GM18870 (cell line): ENCODE results near the gene NPTX1.

Experiments
- ATAC-seq: cut with Tn5 transposase; IDR thresholded peaks from one replicate; pipeline ENCODE4 v1.9.1; 2021; ENCODE audit warnings: moderate library complexity; ENCODE audit not compliant: unreplicated experiment

NPTX1 gene

DNA sequence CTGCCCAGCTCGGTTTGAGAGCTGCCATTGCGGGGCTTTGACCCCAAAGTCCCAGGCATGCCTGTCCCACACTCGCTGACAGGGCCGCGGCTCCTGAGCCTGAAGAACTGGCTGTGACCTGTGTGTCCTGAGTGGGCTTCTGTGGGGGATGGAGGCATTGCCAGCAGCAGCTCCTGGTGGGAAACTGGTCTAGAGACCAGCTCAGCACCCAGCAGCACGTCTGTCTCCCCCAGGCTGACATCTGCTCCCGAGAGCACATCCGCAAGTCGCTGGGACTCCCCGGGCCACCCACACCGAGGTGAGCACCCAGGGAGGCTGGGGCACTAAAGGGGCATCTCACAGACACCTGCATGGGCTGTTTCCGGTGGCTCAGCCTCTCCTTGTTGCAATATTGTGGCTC is 48.0 kb downstream of the NPTX1 start:
- ATAC-seq: no peak

GRCh38 chr17:80427366-80428282 is 48.8 kb downstream of the NPTX1 start:
- no peak for ATAC-seq

DNA sequence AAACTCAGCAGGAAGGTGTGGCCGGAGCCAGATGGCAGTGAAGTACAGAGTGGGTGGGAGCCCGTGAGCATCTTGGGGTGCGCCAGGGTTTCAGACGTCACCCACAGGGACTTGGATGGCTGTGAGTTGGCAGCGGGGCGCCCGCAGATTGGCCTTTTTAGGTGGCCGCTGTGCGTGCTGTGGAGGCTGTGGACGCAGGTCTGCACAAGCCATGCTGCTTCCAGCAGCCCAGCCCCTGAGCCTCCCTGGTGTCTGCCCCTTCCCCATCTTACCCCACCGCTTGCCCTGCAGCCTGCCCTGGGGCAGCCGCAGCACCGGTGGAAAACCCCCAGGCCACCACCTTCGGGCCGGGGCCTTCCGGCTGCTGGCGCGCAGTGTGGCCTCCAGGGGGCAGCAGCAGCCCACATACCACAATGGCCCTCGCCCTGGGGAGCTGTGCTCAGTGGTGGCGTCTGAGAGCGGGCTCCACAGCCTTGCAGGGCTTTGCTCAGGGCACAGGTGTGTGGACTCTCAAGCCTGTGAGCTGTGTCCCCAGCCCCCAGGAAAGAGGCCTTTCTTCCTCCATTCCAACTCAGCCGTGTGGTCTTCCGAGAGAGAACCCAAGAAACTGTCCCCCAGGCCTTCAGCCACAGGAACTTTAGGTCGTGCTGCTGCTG is 49.6 kb downstream of the NPTX1 start:
- no peak for ATAC-seq

DNA sequence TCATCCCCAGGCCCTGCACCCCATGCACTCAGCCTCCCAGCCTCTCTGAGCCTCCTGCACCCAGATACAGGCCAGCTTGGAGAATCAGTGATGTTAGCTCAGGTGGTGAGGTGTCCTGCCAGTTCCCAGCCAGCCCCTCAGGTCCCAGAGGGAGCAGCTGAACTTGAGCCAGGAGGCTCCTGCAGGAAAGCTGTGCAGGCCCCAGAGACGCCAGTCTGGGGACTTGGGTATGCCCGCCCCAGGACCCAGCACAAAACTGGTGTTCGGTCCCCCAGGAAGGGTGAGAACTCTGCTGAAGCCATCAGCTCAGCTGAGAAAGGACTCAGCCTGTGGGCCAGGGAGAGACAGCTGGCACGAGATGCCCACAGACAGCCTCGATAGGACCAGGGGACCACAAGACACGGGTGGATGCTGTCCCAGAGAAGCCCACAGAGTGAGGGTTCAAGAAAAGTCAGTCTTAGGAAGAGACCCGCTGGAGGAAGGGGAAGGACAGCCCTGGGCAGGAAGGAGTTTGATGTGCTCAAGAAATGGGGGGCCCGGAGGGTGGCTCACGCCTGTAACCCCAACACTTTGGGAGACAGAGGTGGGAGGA is 50.5 kb downstream of the NPTX1 start:
- no peak for ATAC-seq

GRCh38 chr17:80424878-80425765 is 51.3 kb downstream of the NPTX1 start:
- no peak for ATAC-seq

DNA sequence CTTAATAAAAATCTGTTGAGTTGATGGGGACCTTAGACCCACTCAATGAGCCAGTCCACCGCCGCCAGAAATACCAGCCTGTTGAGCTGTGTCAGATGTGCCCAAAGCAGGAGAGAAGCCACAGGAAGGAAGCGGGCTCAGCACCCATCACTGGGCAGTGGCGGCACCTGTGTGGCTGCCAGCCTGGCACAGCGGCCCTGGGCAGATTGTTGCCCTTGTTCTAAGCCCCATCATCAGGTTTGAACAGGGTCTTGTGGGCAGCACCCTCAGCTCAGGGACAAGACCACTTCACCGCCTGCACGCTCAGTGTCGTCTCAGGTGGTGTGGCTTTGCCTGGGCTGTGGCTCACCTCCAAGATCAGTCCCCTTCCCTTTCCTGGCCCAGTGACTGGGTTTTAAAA is 52.1 kb downstream of the NPTX1 start:
- no peak for ATAC-seq

DNA sequence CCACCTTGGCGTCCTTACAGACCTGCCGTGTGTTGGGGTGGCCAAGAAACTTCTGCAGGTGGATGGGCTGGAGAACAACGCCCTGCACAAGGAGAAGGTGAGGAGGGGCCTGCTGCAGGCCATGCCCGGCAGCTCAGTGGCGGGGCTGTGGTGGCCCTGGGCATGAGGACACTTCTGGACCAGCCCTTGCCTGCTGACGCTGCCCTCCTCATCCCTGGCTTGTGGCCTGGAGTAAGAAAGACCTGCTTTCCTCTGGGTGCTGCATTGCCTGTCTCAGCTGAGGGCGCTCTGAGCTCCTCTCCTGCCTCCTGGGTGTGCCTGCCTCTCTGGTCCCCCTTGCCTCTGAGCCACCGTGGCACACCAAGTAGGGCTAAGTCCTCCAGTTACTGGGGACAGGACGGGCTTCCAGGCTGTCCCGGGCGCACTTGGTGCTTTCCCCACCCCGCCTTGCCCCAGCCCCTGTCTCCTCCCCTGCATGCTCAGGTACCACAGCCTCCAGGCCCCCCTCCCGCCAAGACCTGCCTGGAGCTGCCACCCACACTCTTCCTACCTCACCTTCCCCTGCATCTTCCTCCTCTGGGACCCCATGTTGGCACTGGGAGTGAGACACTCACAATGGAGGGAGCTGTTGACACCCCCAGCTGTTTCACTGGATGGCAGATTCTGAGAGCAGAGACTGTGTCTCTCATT is 52.7 kb downstream of the NPTX1 start:
- ATAC-seq: no peak

DNA sequence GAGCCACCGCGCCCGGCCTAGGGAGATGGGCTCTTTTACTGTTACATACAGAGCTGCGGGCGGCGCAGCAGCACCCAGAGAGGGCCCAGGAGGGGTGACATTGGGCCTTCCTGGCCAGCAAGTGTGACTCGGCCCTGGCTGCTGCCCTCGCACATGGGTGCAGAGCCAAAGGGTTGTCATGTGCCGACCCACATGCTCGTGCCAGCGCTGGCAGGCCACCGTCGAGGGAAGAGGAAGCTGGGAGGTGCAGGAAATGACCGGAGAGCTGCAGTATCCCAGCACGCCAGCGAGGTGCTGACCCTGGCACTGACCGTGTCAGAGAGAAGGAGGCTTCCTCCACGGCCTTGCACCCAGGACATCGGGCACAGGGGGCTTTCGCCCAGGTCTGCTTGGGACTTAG is 53.4 kb downstream of the NPTX1 start:
- no peak for ATAC-seq

DNA sequence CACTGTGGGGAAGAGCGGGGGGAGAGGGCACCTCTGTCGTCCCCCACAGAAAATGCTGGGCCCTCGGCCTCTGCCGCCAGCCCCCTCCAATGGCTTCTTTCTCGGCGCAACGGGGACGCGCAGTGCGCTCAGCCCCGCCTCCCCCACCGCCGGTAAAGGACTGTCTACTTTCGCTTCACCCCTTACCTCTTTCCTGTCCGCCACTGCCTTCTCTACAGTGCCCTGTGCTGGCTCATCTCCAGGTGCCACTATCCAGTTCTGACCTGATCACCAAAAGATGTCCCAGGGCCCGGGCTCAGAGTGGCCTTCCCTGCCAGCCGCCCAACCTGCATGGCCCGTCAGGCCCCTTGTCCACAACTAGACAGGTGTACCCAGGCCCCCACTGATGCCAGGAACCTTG is 54.1 kb downstream of the NPTX1 start:
- ATAC-seq: no peak

GRCh38 chr17:80421381-80422090 is 54.9 kb downstream of the NPTX1 start:
- no peak for ATAC-seq

DNA sequence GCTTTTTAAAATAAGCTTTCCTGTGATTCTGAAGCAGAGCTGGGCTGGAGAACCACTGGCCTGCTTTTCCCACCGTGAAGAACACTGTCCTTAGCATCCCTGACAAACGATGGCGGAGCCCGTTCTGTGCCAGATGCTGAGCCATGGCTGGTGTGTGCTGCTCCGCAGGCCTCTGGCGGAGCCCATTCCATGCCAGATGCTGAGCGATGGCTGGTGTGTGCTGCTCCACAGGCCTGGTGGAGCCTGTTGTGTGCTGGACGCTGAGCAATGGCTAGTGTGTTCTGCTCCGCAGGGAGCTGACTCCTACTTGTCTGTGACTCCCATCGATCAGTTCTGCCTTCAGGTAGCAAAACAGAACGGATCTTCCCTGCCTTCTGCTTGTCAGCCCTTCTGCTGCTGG is 57.2 kb downstream of the NPTX1 start:
- no peak for ATAC-seq

DNA sequence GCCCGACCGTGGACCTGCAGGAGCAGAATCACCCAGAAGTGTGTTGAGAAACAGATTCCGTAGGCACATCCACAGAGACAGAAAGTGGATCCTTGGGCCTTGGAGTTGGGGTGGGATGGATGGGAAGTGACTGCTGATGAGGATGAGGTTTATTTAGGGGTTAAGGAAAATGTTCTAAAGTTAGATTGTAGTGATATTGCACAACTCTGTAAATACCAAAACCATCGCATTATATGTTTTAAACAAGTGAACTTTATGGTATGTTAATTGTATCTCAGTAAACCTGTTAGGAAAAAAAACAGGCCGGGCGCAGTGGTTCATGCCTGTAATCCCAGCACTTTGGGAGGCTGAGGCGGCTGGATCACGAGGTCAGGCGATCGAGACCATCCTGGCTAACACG is 57.8 kb downstream of the NPTX1 start:
- no peak for ATAC-seq
